Type B pancreatic cell (in vitro differentiated cells): ENCODE data around the gene CDK6. TPM values are rescaled to one million over a fixed set of nuclear protein-coding genes. Genes with fewer than 3 reads are reported as not detected.

Experiments
- DNase-seq: peaks from one replicate; pipeline ENCODE4 v3.0.0; 2021; ENCODE audit warnings: mixed read lengths; ENCODE audit not compliant: unreplicated experiment; ENCODE audit errors: extremely low spot score
- H3K27ac Mint-ChIP-seq: 2 replicates; pipeline ENCODE4 v1.8.0; 2021; ENCODE audit warnings: mild to moderate bottlenecking, mixed read lengths
- H3K27me3 Mint-ChIP-seq: 2 replicates; pipeline ENCODE4 v1.8.0; 2021; ENCODE audit warnings: mixed read lengths
- H3K36me3 Mint-ChIP-seq: 2 replicates; pipeline ENCODE4 v1.8.0; 2021; ENCODE audit warnings: mixed read lengths
- H3K4me1 Mint-ChIP-seq: one replicate; pipeline ENCODE4 v1.8.0; 2021; ENCODE audit warnings: mixed read lengths; ENCODE audit not compliant: unreplicated experiment
- H3K4me3 Mint-ChIP-seq: 2 replicates; pipeline ENCODE4 v1.8.0; 2021; ENCODE audit warnings: mild to moderate bottlenecking, mixed read lengths
- H3K9me3 Mint-ChIP-seq: 2 replicates; pipeline ENCODE4 v1.8.0; 2021; ENCODE audit warnings: mixed read lengths
- CTCF ChIP-seq: fragments of 200-600 bp; sonication (generic); conservative IDR thresholded peaks from 2 replicates; pipeline ENCODE4 v1.5.0; 2021; ENCODE audit warnings: antibody characterized with exemption, mild to moderate bottlenecking
- total RNA-seq: library from RNA; stranded (reverse); gene quantifications from 2 replicates; pipeline ENCODE4 v1.2.1, GENCODE V29; 2021; ENCODE audit warnings: low replicate concordance

The CDK6 gene
- total RNA-seq, 1 donor from 2014 or later, result 68.5 TPM

DNA sequence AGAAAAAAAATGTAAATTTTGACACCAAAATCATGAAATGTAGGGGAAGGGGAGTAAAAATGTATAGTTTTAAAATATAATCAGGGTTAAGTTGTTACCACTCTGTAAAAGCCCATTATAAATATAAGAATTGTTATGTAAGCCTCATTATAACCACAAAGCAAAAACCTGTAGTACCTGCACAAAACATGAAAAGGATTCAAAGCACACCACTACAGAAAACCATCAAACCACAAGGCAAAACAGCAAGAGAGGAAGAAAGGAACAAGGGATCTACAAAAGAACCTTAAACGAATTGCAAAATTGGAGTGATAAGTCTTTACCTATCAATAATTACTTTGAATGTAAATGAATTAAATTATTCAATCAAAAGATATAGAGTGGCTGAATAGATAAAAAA is 41.0 kb upstream of the CDK6 start:
- no peaks in the 10 kb centered on the region for H3K36me3 Mint-ChIP-seq
- no peak overlapping the region for H3K27ac Mint-ChIP-seq
- no peaks in the 10 kb centered on the region for H3K27me3 Mint-ChIP-seq
- no peak for DNase-seq
- TF ChIP-seq CTCF, result no peak
- no peaks in the 10 kb centered on the region for H3K9me3 Mint-ChIP-seq
- peaks cover 15% of the 10 kb centered on the region for H3K4me1 Mint-ChIP-seq
- no peak overlapping the region for H3K4me3 Mint-ChIP-seq

- H3K4me1 Mint-ChIP-seq, result peaks cover 15% of the 10 kb centered on the region
- TF ChIP-seq CTCF, result no peak
- no peaks in the 10 kb centered on the region for H3K9me3 Mint-ChIP-seq
- H3K27me3 Mint-ChIP-seq, result no peaks in the 10 kb centered on the region
- no peak overlapping the region for H3K4me3 Mint-ChIP-seq
- H3K36me3 Mint-ChIP-seq, result no peaks in the 10 kb centered on the region
- H3K27ac Mint-ChIP-seq, result no peak overlapping the region
- DNase-seq, result no peak
These were observed 40.5 kb upstream of the CDK6 start for GRCh38 chr7:92876836-92877235.

DNA sequence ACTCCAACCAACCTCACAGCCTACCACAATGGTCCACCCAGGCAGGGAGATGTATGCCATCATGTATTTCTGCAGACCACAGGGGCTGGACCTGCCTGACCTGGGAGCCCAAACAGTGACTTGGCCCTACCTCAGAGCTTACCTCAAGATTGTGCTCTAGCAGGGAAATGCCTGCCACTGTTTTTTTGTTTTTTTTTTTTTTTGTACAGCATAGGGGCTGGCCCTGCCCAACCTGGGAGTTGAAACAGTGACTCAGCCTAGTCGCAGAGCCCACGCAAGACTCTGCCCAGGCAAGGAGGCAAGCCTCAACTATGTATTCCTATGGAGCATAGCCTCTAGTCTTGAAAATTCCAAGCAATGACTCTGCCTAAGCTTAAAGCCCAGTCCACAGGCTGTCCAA is 39.3 kb upstream of the CDK6 start:
- H3K27me3 Mint-ChIP-seq, result no peaks in the 10 kb centered on the region

DNA sequence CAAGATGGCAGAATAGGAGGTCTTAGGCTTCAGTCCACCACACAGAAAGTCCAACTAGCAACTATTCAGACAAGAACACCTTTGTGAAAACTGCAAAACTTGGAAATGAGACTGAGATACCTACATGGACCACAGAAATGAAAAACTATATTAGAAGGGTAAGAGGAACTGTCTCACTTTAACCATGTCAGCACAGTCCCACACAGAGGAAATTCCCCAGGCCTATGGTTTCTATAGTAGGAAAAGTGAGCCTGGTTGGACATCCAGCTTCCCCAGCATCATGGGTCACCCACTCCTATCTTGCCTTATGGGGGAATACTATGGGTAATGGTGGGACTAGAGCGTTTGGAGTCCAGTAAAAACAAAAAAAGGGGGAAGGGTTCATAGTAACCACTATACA is 38.8 kb upstream of the CDK6 start:
- no peak for DNase-seq
- Mint-ChIP-seq H3K27ac (no peak overlapping the region), H3K4me3 (no peak overlapping the region), H3K9me3 (no peaks in the 10 kb centered on the region), H3K4me1 (peaks cover 15% of the 10 kb centered on the region), H3K36me3 (no peaks in the 10 kb centered on the region), H3K27me3 (no peaks in the 10 kb centered on the region)
- no peak for TF ChIP-seq CTCF

More for the DNA sequence above, 39.3 kb upstream of the CDK6 start:
- no peak for DNase-seq
- Mint-ChIP-seq H3K4me1 (peaks cover 15% of the 10 kb centered on the region), H3K9me3 (no peaks in the 10 kb centered on the region), H3K36me3 (no peaks in the 10 kb centered on the region), H3K4me3 (no peak overlapping the region), H3K27ac (no peak overlapping the region)
- TF ChIP-seq CTCF, result no peak

DNA sequence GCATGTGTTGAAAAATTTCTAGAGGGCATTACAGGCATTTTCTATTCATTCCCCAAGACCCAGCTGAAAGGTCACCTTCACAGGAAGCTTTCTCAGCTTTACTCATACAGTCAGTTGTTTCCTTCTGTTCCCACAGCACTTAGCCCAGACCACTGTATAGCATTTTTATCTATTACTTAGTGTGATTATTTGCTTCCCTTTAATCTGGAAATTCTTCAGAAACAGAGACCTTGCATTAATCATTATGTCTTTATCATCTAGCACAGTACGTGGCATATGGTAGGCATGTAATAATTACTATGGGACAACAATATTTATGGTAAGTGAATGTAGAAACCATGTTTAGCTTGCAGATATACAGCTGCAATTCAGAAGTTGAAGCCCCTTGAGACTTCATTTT is 38.2 kb upstream of the CDK6 start:
- Mint-ChIP-seq H3K27me3 (no peaks in the 10 kb centered on the region), H3K36me3 (no peaks in the 10 kb centered on the region), H3K4me1 (peaks cover 15% of the 10 kb centered on the region), H3K4me3 (no peak overlapping the region), H3K27ac (no peak overlapping the region), H3K9me3 (peaks cover 3% of the 10 kb centered on the region)
- DNase-seq, result no peak
- TF ChIP-seq CTCF, result no peak

DNA sequence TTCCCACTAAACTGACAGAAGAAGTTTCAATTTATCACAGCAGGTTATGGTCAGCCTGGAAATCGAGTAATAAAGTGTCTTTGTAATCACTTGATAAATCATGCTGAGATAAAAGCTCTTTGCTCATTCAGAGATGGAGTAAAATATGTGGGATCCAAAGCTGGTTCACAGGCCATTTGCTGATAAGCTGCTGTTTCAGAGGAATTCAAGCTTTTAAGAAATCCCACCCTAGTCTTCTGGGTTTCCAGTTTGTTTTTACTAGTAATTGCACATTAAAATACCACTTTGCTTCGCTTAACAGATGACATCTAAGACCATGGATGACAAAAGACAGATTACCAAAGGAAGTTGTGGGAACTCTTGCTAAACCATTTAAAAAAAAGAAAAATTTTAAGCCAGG is 37.4 kb upstream of the CDK6 start:
- TF ChIP-seq CTCF, result no peak
- Mint-ChIP-seq H3K4me3 (no peak overlapping the region), H3K9me3 (peaks cover 7% of the 10 kb centered on the region), H3K27me3 (no peaks in the 10 kb centered on the region), H3K4me1 (peaks cover 15% of the 10 kb centered on the region), H3K36me3 (no peaks in the 10 kb centered on the region), H3K27ac (no peak overlapping the region)
- no peak for DNase-seq
